Heart left ventricle (tissue), 13 donors: ENCODE measurements around the gene SLC22A14.

Source experiments
- POLR2A ChIP-seq, 2 donors: fragments of 450-650 bp; IDR thresholded peaks; one replicate each; pipeline ENCODE4 v1.6.1; 2017; ENCODE audit warnings: antibody characterized with exemption in 2 of 2, mild to moderate bottlenecking in 2 of 2, moderate library complexity in 2 of 2
- TF ChIP-seq, protein P1 (sequence below), 12 donors: fragments of 200-600 bp; sonication (generic) in 4 of 12; IDR thresholded peaks; one replicate each; pipeline versions ENCODE4 v1.5.0 to v1.8.0; 2018 to 2022; ENCODE audit warnings: antibody characterized with exemption in 12 of 12, mild to moderate bottlenecking in 5 of 12
- donor health status: ischemic (EF 13 %, LVEDD 7.1; RV severe dilation, severe dysfunction).
- donor health status: DM: no; HTN: yes; CAD: no.
- donor health status: DM: no; HTN: no; CAD: no.
- donor health status: ischemic (EF 25% LVEDD 6.9; RV normal size, moderate dysfunction).
- donor health status: ischemic (EF 25% LVEDD 5.7; RV mildly dilated, moderate dysfunction).
- donor health status: ischemic (EF 35%, LVEDD 5.7; RV mildly dilated, moderate dysfunction).
- donor health status: nonischemic (EF 11% LVEDD 7.7; RV severe dilation, severe dysfunction).
- donor health status: DM: yes; HTN: yes; CAD: no.
- donor health status: PGD.
- donor health status: ischemic (EF 29% LVEDD 5.4; RV normal size, mild dysfunction).
- donor health status: nonischemic (EF 23%, LVEDD 6.1; RV moderate dilation, normal function).

DNA sequence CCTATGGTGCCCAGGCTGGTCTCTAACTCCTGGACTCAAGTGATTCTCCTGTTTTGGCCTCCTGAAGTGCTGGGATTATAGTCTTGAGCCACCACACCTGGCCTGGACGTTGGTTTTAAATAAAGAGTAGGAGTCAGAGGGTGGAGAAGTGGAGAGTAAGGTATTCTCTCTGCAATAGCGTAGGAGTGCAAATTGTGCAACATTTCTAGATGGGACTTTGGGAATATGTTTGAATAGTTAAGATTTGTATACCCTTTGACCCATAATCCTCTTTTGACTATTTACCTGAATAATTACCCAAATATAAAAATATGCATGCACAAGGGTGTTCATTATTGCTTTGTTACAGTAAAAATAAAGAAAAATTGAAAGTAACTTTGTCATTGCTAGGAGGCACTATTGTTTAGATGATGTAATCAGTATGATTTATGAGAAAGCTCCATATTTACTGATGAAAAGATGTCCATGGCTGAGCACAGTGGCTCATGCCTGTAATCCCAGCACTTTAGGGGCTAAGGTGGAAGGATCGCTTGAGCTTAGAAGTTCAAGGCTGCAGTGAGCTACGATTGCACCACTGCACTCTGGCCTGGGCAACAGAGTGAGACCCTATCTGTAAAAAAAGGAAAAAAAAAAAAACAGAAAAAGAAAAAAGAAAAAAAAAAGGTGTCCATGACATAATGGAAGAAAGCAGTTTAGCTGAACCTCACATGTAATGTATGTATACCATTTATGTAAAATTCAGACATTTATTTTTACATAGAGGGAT, 49.3 kb downstream of the SLC22A14 start:
- TF ChIP-seq, protein P1, sequence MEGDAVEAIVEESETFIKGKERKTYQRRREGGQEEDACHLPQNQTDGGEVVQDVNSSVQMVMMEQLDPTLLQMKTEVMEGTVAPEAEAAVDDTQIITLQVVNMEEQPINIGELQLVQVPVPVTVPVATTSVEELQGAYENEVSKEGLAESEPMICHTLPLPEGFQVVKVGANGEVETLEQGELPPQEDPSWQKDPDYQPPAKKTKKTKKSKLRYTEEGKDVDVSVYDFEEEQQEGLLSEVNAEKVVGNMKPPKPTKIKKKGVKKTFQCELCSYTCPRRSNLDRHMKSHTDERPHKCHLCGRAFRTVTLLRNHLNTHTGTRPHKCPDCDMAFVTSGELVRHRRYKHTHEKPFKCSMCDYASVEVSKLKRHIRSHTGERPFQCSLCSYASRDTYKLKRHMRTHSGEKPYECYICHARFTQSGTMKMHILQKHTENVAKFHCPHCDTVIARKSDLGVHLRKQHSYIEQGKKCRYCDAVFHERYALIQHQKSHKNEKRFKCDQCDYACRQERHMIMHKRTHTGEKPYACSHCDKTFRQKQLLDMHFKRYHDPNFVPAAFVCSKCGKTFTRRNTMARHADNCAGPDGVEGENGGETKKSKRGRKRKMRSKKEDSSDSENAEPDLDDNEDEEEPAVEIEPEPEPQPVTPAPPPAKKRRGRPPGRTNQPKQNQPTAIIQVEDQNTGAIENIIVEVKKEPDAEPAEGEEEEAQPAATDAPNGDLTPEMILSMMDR (IDR thresholded peaks at IDR 0.05) = no peak
- no peak for TF ChIP-seq POLR2A (IDR thresholded peaks at IDR 0.05)
